ENCODE data around the gene RXRB.

- TF ChIP-seq CTCF (IDR thresholded peaks at IDR 0.05; ENCODE audit: low read length) (no peak), EZH2 (IDR thresholded peaks at IDR 0.05; ENCODE audit: borderline replicate concordance, low read length) (no peak)
Observed at GRCh38 chr6:33183071-33183683, 17.3 kb downstream of the RXRB start.
